Activated T-cell treated with anti-CD3 and anti-CD28 coated beads, Interleukin-2, amount 50 U/mL, for 24 hours (primary cell): Measurements from ENCODE around the gene KCNAB2.
"Not testable (repeated sequence)": the region's sequence is repeated elsewhere in the genome, so short reads cannot be mapped to it uniquely, and the experiment has no call there.

Experiments used
- DNase-seq: peaks from one replicate; pipeline ENCODE4 v3.0.0-alpha.2; 2020
- H3K27ac Mint-ChIP-seq: 2 replicates; pipeline ENCODE4 v1.8.0; 2020; ENCODE audit warnings: mild to moderate bottlenecking, mixed read lengths
- H3K27me3 Mint-ChIP-seq: 2 replicates; pipeline ENCODE4 v1.8.0; 2020; ENCODE audit warnings: mixed read lengths
- H3K36me3 Mint-ChIP-seq: 2 replicates; pipeline ENCODE4 v1.8.0; 2020; ENCODE audit warnings: low read depth, mixed read lengths
- H3K4me1 Mint-ChIP-seq: 2 replicates; pipeline ENCODE4 v1.8.0; 2020; ENCODE audit warnings: low read depth, mixed read lengths
- H3K4me3 Mint-ChIP-seq: 2 replicates; pipeline ENCODE4 v1.8.0; 2020; ENCODE audit warnings: mild to moderate bottlenecking, moderate library complexity, mixed read lengths
- H3K9me3 Mint-ChIP-seq: 2 replicates; pipeline ENCODE4 v1.8.0; 2020; ENCODE audit warnings: mixed read lengths

KCNAB2 gene

DNA sequence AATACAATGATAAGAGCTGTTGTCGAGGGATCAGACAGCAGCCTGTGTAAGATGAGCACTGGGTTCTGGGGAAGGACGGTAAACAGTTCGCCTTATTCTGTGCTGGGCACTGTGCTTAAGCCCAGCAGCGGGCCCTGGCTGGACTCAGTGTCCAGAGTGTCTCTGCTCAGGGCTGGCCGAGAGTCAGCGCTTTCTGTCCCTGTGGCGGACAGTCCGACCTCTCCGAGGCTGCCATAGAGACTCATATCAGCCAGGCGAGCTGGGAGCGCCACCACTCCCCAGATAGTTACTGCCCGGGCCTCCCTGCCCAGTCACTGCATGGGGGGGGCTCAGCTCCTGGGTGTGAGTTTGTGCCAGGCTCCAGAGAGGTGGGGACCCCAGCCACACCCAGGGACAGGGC lies 38.8 kb upstream of the KCNAB2 start:
- H3K9me3 Mint-ChIP-seq: no peaks in the 10 kb centered on the region
- no peak overlapping the region for H3K4me3 Mint-ChIP-seq
- H3K27me3 Mint-ChIP-seq: no peaks in the 10 kb centered on the region
- peaks cover 33% of the 10 kb centered on the region for H3K4me1 Mint-ChIP-seq
- no peak for DNase-seq
- H3K27ac Mint-ChIP-seq: peak overlapping the region; percentile 73
- peaks cover 4% of the 10 kb centered on the region for H3K36me3 Mint-ChIP-seq

DNA sequence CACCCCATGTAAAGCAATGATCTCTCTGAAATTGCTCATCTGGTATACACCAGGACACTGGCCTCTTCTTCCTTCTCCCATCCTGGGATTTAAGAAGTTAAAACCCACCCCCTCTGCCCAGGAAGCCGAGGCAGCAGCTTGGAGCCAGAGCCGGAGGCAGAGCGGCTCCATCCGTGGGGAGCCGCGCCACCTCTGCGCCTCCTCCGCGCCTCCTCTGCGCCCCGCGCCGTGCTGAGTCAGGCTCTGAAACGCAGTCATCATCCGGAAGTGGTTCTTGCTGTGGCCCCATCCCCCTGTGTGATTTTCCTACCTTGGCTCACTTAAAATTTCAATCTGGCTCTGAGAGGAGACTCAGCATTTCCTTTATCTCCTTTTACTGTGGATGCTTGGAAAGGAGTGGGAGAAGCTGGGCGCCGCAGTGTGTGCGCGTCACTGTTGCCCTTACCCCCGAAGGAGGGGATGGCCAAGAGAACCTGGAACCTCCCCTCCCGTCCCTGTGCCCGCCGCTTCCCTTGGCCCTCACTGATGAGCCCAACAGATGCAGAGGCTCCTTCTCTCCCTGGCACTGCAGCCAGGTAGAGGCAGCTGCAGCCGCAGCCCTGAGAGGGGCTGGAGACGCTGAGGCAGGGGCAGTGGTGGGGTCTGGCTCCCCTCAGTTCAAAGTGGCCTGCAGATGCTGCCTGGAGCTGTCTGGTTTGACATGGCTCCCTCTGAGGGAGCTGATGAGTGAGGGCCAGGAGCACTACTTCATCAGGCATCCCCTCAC lies 38.2 kb upstream of the KCNAB2 start:
- peak; percentile 66 for DNase-seq
- Mint-ChIP-seq H3K27me3 (no peaks in the 10 kb centered on the region), H3K4me1 (peaks cover 28% of the 10 kb centered on the region), H3K36me3 (peaks cover 4% of the 10 kb centered on the region), H3K27ac (peak overlapping the region; percentile 73), H3K4me3 (peak overlapping the region; percentile 38), H3K9me3 (no peaks in the 10 kb centered on the region)

DNA sequence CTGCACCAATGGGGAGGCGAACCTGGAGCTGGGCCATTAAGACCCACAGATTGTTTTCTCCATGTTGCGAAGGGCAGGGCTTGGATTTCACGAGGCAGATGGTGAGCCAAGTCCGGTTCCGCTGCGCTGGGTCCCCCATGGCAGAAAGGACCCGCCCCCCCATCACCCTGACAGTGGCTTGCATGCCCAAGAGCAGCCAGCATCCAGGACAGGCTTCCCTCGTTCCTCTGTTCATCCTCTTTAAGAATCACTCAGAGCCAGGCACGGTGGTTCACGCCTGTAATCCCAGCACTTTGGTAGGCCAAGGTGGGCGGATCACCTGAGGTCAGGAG lies 37.6 kb upstream of the KCNAB2 start:
- no peak overlapping the region for H3K4me3 Mint-ChIP-seq
- H3K27me3 Mint-ChIP-seq: no peaks in the 10 kb centered on the region
- H3K4me1 Mint-ChIP-seq: peaks cover 26% of the 10 kb centered on the region
- no peak for DNase-seq
- no peak overlapping the region for H3K27ac Mint-ChIP-seq
- H3K36me3 Mint-ChIP-seq: peaks cover 4% of the 10 kb centered on the region
- H3K9me3 Mint-ChIP-seq: no peaks in the 10 kb centered on the region

DNA sequence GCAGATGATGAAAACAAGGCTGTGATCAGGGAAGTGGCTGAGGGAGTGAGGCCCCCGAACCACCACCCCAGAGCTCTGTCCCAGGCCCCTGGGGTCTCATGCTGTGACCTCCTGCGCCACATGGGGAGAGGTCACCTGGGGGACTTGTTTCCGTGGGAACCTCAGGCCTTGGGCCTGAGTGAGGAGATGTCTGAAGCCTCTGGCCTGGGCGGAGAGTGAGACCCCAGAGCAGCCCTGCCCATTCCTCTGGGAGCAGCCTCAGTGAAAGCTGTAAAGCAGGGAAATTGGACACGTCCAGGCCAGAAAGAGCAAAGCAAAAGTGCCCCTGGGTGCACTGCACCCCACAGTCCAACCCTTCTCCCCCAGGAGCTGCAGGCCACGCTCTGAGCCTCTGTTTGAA lies 37.0 kb upstream of the KCNAB2 start:
- Mint-ChIP-seq H3K4me1 (peaks cover 23% of the 10 kb centered on the region), H3K36me3 (peaks cover 10% of the 10 kb centered on the region), H3K27me3 (no peaks in the 10 kb centered on the region), H3K9me3 (no peaks in the 10 kb centered on the region), H3K27ac (no peak overlapping the region), H3K4me3 (no peak overlapping the region)
- DNase-seq: no peak

DNA sequence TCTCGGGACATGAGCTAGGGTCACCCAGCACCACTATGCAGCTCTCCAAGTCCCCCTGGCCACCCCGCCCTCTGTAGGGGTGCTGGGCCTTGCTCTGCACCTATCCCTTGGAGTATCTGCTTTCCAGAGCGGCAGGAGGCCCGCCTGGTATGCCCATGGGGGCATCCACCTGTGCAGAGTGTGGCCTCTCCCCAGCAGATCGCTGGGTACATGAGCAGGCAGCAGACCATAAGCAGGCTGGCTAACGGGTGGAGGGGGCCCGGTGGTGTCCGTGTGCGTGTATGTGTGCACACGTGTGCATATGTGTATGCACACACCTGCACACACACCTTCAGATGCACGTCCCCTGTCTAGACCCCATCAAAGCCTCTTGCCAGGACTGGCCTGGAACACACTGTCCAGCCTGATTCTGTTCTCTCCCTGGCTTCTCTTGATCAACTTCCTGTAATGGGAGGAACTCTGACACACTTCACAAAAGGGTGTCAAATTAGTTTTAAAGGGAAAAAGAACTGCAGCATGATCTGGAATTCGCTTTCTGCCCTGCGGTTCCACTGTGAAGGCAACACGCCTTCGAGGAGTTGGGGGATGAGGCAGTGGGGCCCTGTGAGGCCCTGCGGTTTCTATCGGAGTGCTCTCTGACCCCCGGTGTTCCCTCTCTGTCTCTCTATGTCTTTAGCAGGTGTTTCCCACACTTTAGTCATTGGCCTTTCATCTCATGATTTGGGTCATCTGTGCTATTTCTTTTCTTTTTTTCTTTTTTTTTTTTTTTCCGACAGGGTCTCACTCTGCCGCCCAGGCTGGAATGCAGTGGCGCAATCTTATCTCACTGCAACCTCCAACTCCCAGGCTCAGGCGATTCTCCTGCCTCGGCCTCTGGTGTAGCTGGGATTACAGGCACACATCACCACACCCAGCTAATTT lies 36.3 kb upstream of the KCNAB2 start:
- Mint-ChIP-seq H3K27me3 (no peaks in the 10 kb centered on the region), H3K27ac (no peak overlapping the region), H3K36me3 (peaks cover 16% of the 10 kb centered on the region), H3K4me1 (peaks cover 20% of the 10 kb centered on the region), H3K4me3 (no peak overlapping the region), H3K9me3 (no peaks in the 10 kb centered on the region)
- no peak for DNase-seq

DNA sequence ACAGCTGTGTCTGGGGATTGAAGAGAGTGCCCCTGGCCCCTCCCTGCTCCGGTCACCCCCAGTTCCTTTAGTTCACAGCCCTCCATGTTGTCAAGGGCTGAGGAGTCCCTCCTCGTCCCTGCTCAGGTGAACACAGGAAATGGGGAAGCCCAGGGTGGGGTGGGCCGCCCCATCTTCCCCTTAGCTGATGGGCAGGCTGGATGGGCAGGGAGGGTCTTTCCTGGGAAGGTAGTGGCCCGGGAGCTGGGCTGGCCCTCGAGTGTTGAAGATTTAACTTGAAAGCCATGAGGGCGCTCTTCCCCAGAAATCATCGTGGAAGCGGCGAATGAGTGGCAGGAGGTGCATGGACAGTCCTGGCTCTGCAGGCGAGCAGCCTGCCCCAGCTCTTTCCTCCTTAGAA lies 35.1 kb upstream of the KCNAB2 start:
- peaks cover 25% of the 10 kb centered on the region for H3K36me3 Mint-ChIP-seq
- no peak for DNase-seq
- peaks cover 15% of the 10 kb centered on the region for H3K4me1 Mint-ChIP-seq
- no peaks in the 10 kb centered on the region for H3K9me3 Mint-ChIP-seq
- H3K27ac Mint-ChIP-seq: no peak overlapping the region
- no peaks in the 10 kb centered on the region for H3K27me3 Mint-ChIP-seq
- H3K4me3 Mint-ChIP-seq: no peak overlapping the region

DNA sequence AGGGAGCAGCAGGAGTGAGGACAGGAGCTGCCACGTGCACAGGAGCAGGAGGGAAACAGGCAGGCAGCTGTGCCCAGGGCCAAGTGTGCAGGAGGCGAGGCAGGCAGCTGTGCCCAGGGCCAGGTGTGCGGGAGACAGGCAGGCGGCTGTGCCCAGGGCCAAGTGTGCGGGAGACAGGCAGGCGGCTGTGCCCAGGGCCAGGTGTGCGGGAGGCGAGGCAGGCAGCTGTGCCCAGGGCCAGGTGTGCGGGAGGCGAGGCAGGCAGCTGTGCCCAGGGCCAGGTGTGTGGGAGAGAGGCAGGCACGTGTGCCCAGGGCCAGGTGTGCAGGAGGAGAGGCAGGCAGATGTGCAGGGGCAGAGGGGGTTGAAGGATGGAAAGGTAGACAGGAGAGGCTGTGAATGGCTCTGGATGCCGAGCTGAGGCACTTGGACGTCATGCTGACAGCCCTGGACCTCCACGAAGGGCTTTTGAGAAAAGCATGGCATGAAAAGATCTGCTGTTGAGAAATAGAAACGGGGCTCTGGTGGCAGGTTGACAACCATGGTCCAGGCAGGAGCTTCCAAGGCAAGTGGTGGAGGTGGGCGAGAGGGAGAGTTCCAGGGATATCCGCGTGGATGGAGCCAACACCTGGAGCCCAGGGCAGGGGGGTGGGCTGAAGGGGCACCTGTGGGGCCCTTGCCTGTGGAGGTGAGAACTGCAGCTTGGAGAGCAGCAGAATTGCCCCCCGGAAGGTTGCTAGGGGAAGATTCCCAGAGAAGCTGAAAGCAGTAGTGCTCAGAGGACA lies 34.3 kb upstream of the KCNAB2 start:
- peaks cover 15% of the 10 kb centered on the region for H3K4me1 Mint-ChIP-seq
- H3K4me3 Mint-ChIP-seq: no peak overlapping the region
- peak overlapping the region; percentile 22 for H3K27ac Mint-ChIP-seq
- H3K9me3 Mint-ChIP-seq: no peaks in the 10 kb centered on the region
- DNase-seq: no peak
- no peaks in the 10 kb centered on the region for H3K27me3 Mint-ChIP-seq
- peaks cover 29% of the 10 kb centered on the region for H3K36me3 Mint-ChIP-seq

DNA sequence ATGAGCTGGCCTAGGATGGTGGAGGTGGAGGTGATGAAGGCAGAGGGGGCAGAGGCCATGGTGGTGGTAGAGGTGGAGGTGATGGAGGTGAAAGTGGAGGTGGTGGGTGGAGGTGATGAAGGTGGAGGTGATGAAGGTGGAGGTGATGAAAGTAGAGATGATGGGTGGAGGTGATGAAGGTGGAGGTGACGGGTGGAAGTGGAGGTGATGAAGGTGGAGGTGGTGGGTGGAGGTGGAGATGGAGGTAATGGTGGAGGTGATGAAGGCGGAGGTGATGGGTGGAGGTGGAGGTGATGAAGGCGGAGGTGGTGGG lies 33.8 kb upstream of the KCNAB2 start:
- H3K4me3 Mint-ChIP-seq: no peak overlapping the region
- no peaks in the 10 kb centered on the region for H3K27me3 Mint-ChIP-seq
- H3K4me1 Mint-ChIP-seq: peaks cover 11% of the 10 kb centered on the region
- no peak for DNase-seq
- H3K9me3 Mint-ChIP-seq: no peaks in the 10 kb centered on the region
- H3K36me3 Mint-ChIP-seq: peaks cover 33% of the 10 kb centered on the region
- no peak overlapping the region for H3K27ac Mint-ChIP-seq

DNA sequence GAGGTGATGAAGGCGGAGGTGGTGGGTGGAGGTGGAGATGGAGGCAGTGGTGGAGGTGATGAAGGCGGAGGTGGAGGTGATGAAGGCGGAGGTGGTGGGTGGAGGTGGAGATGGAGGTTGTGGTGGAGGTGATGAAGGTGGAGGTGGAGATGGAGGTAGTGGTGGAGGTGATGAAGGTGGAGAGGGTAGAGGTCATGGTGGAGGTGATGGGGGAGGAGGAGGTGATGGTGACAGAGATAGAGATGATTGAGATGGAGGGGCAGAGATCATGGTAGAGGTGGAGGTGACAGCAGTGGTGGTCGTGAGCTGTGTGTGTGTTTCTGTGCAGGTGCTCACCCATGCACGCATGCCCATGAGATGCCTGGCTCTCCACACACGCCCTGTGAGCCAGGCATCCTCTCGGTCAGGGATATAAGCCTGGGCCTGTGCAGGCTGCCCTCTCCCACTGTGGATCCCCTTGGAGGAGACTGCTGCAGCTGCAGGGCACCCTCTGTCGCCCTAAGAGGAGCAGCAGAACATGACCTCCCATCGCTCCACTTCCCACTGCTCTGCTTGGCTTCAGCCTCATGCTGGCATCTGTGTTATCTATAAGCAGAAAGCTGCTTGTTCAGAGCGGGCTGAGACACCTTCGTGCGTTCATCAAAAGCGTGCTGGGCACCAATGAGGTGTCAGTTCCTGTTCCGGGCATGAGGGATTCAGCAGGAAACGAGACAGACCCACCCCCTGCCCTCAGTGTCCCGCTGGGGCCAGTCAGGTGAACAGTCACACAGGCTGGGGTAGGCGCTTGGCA lies 33.0 kb upstream of the KCNAB2 start:
- DNase-seq: no peak

DNA sequence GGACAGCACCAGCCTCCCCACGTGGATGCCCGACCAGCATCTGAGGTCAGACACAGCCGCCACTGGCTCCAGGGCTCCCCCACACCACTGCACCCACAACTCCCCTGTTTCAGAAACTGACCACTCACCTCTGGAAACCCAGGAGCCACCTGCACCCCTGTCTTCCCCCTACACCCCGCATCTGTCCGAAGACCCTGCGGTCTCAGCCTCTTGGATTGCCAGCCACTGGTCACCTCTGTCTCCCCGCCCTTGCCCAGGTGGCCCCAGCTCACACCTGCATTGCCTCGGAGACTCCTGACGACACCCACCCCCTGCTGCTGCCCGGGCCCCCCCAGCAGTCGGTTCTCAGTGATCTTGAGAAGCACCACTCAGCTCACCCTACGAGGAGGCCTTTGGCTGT lies 32.2 kb upstream of the KCNAB2 start:
- Mint-ChIP-seq H3K9me3 (no peaks in the 10 kb centered on the region), H3K27ac (no peak overlapping the region), H3K4me1 (no peaks in the 10 kb centered on the region), H3K27me3 (no peaks in the 10 kb centered on the region), H3K36me3 (peaks cover 33% of the 10 kb centered on the region), H3K4me3 (no peak overlapping the region)
- no peak for DNase-seq

More for the DNA sequence above, 33.0 kb upstream of the KCNAB2 start:
- H3K27me3 Mint-ChIP-seq: no peaks in the 10 kb centered on the region
- peaks cover 34% of the 10 kb centered on the region for H3K36me3 Mint-ChIP-seq
- H3K27ac Mint-ChIP-seq: no peak overlapping the region
- H3K4me3 Mint-ChIP-seq: no peak overlapping the region
- H3K9me3 Mint-ChIP-seq: no peaks in the 10 kb centered on the region
- H3K4me1 Mint-ChIP-seq: peaks cover 3% of the 10 kb centered on the region

DNA sequence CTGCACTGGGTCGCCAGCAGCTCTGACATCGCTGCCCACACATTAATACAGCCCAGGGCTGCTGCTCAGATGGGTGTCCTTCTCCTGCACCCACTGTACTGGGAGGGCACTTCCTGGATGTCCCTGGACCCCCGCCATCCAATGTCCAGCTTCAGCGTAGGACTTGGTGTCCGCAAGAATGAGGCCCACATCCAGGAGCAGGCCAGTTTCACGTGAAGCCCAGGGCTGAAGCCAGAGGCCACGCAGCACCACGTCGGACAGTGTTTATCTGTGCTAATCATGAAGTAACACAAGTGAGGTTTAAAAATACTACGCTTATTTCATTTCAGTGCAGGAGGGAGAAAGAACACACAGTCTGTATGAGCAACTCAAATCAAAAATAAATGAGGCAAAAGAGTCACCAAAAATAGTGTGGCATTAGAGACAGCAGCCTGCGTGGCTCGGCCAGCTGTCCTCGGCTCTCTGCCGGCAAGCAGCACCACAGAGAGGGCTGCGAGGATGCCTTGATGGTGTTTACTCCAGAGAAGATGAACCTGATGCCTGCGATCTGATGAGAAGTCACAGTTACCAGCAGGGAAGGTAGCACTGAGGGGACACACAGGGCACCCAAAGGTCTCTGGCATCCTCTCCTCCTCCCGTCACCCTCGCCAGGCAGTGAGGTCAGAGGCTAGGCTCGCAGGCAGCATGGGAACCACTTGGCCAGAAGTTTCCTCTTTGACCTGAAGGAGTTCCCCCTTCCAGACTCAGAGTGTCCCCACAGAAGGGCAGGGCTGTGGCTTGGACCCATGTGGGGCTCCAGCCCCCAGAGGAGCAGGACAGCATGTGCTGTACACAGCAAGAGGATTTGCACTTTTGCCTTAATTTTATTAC lies 31.3 kb upstream of the KCNAB2 start:
- Mint-ChIP-seq H3K9me3 (no peaks in the 10 kb centered on the region), H3K36me3 (peaks cover 31% of the 10 kb centered on the region)

DNA sequence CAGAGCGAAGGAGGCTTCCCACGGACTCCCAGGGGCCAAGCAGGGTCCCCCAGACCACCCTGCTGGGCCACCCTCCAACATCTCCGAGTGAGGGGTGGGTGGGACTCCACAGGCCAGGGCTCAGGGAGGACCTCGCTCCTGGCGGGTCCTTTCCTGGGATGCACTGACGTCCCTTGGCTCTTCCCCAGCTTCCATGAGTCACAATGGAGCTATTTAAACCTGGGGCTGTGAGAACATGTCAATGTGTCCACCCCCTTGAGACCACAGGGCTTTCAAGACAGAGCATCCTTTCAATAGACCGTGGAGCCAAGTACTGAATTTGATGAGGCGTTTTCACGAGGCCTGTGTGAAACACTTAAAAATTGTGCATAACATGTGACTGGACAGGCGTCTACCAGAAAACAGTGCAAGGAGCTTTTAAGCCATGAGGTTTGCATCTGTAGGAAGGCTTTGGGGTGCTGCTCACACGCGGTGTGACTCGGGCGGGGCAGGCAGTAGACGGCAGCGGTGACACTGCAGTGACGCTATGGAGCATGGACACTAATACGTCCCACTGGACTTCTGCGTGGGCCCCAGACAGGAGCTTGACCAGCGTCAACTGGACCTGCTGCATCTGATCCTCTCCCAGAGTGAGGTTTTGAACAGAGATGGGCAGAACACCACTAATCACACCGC lies 29.4 kb upstream of the KCNAB2 start:
- Mint-ChIP-seq H3K4me1 (no peaks in the 10 kb centered on the region), H3K27ac (no peak overlapping the region)
- no peak for DNase-seq

More for the DNA sequence above, 31.3 kb upstream of the KCNAB2 start:
- no peaks in the 10 kb centered on the region for H3K4me1 Mint-ChIP-seq
- no peaks in the 10 kb centered on the region for H3K27me3 Mint-ChIP-seq
- no peak overlapping the region for H3K4me3 Mint-ChIP-seq
- DNase-seq: no peak
- H3K27ac Mint-ChIP-seq: no peak overlapping the region

DNA sequence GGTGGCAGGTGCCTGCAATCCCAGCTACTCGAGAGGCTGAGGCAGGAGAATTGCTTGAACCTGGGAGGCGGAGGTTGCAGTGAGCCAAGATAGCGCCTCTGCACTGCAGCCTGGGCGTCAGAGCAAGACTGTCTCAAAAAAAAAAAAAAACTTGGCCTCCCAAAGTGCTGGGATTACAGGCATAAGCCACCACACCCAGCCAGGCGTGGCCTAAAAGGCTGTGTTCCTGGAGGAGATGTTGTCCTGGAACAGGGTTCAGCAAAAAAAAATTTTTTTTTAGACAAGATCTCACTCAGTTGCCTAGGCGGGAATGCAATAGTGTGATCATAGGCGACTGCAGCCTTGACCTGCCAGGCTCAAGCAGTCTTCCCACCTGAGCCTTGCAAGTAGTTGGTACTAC lies 28.0 kb upstream of the KCNAB2 start:
- not testable (repeated sequence) for H3K27me3 Mint-ChIP-seq, H3K4me1 Mint-ChIP-seq, DNase-seq, H3K9me3 Mint-ChIP-seq, H3K4me3 Mint-ChIP-seq
- Mint-ChIP-seq H3K27ac (peak overlapping the region; percentile 40), H3K36me3 (peaks cover 35% of the 10 kb centered on the region)

More for the DNA sequence above, 29.4 kb upstream of the KCNAB2 start:
- Mint-ChIP-seq H3K36me3 (peaks cover 35% of the 10 kb centered on the region), H3K9me3 (no peaks in the 10 kb centered on the region), H3K27me3 (no peaks in the 10 kb centered on the region), H3K4me3 (no peak overlapping the region)
